ENCODE results near the gene SPON1. TPM values are rescaled to one million over a fixed set of nuclear protein-coding genes. Genes with fewer than 3 reads are reported as not detected.
"Not testable (repeated sequence)": the region's sequence is repeated elsewhere in the genome, so short reads cannot be mapped to it uniquely, and the experiment has no call there.

The SPON1 gene
- total RNA-seq, 3 donors from 2014 or later (not counting 1 experiment from before 2014, with no cell fraction given), result 0.09 to 0.18 TPM; not detected in 1

DNA sequence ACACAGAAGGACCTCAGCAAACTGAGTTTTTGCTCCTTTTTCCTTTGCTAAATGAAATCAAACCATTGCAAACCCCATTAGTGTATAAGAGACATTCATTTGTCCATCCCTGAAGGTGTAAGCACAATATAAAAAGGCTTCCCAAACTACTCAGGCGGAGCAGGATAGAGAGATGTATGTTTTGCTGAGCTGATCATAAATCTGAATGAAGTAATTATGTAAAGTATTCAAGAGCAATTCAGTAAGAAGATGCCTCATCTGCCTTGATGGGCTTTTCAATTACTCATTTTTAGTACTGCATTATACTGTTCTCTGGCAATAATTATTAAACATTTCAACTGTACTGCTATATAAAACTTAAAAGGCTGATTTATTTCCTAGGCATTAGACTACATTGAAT lies 65.0 kb downstream of the SPON1 start:
- Mint-ChIP-seq H3K4me1 (no peaks in the 10 kb centered on the region), H3K4me3 (no peak overlapping the region), H3K36me3 (no peaks in the 10 kb centered on the region), H3K9me3 (no peaks in the 10 kb centered on the region), H3K27me3 (ENCODE audit: low read depth in 2 of 2) (peaks cover 22 to 44% of the 10 kb centered on the region in 2 donors), H3K27ac (no peak overlapping the region)
- TF ChIP-seq, protein P1, sequence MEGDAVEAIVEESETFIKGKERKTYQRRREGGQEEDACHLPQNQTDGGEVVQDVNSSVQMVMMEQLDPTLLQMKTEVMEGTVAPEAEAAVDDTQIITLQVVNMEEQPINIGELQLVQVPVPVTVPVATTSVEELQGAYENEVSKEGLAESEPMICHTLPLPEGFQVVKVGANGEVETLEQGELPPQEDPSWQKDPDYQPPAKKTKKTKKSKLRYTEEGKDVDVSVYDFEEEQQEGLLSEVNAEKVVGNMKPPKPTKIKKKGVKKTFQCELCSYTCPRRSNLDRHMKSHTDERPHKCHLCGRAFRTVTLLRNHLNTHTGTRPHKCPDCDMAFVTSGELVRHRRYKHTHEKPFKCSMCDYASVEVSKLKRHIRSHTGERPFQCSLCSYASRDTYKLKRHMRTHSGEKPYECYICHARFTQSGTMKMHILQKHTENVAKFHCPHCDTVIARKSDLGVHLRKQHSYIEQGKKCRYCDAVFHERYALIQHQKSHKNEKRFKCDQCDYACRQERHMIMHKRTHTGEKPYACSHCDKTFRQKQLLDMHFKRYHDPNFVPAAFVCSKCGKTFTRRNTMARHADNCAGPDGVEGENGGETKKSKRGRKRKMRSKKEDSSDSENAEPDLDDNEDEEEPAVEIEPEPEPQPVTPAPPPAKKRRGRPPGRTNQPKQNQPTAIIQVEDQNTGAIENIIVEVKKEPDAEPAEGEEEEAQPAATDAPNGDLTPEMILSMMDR (IDR thresholded peaks at IDR 0.05), result no peak
- no peak for ATAC-seq
- no peak overlapping the region for H3K27ac ChIP-seq (ENCODE audit: low read length)
- no peaks in the 10 kb centered on the region for H3K4me1 ChIP-seq (ENCODE audit: control insufficient read depth, insufficient read depth, low read length)
- no peak for DNase-seq
- no peaks in the 10 kb centered on the region for H3K36me3 ChIP-seq (ENCODE audit: control insufficient read depth, insufficient read depth, low read length)
- intact Hi-C loops (cut with micrococcal nuclease), result no loop called here
- H3K27me3 ChIP-seq (ENCODE audit: control insufficient read depth, insufficient read depth, low read length), result peaks cover 2% of the 10 kb centered on the region
- 100% methylated on average over 1 of the region's 1 CpG for whole genome bisulfite sequencing (ENCODE audit: insufficient coverage)
- H3K4me3 ChIP-seq (ENCODE audit: low read length), result no peak overlapping the region
- no peaks in the 10 kb centered on the region for H3K9me3 ChIP-seq (ENCODE audit: control insufficient read depth, insufficient read depth, low read length)

- ATAC-seq (no peak), DNase-seq (no peak)
- intact Hi-C loops (cut with micrococcal nuclease), result no loop called here
- no peaks in the 10 kb centered on the region for H3K36me3 Mint-ChIP-seq
- H3K9me3 Mint-ChIP-seq, result no peaks in the 10 kb centered on the region
- Histone ChIP-seq H3K27ac (ENCODE audit: low read length) (no peak overlapping the region), H3K4me3 (ENCODE audit: low read length) (no peak overlapping the region), H3K36me3 (ENCODE audit: control insufficient read depth, insufficient read depth, low read length) (no peaks in the 10 kb centered on the region), H3K4me1 (ENCODE audit: control insufficient read depth, insufficient read depth, low read length) (no peaks in the 10 kb centered on the region), H3K9me3 (ENCODE audit: control insufficient read depth, insufficient read depth, low read length) (no peaks in the 10 kb centered on the region), H3K27me3 (ENCODE audit: control insufficient read depth, insufficient read depth, low read length) (peaks cover 2% of the 10 kb centered on the region)
- TF ChIP-seq, protein P1 (IDR thresholded peaks at IDR 0.05), result no peak
- H3K27me3 Mint-ChIP-seq (ENCODE audit: low read depth in 2 of 2), result peaks cover 14 to 35% of the 10 kb centered on the region in 2 donors
- no peaks in the 10 kb centered on the region for H3K4me1 Mint-ChIP-seq
- no peak overlapping the region for H3K4me3 Mint-ChIP-seq
- H3K27ac Mint-ChIP-seq, result no peak overlapping the region
- WGBS (ENCODE audit: insufficient coverage), result 69% methylated on average over 4 of the region's 4 CpGs
These were observed 66.9 kb downstream of the SPON1 start for GRCh38 chr11:14029440-14029839.

- intact Hi-C loops (cut with micrococcal nuclease), result no loop called here
- H3K4me1 ChIP-seq (ENCODE audit: control insufficient read depth, insufficient read depth, low read length), result no peaks in the 10 kb centered on the region
- no peaks in the 10 kb centered on the region for H3K36me3 ChIP-seq (ENCODE audit: control insufficient read depth, insufficient read depth, low read length)
These were observed 67.7 kb downstream of the SPON1 start for GRCh38 chr11:14029971-14030920.

DNA sequence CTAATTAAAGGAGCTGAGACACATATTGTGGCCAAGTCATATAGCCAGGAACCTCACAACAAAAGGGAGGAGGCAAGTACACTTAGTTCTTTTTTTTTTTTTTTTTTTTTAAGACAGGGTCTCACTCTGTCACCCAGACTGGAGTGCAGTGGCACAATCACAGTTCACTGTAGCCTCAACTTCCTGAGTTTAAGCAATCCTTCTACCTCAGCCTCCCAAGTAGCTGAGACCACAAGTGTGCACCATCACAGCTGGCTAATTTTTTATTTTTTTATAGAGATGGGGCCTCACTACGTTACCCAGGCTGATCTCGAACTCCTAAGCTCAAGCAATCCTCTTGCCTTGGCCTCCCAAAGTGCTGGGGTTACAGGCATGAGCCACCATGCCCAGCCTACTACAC lies 73.0 kb downstream of the SPON1 start:
- WGBS (ENCODE audit: insufficient coverage), result 56% methylated on average over 2 of the region's 2 CpGs
- H3K36me3 ChIP-seq (ENCODE audit: control insufficient read depth, insufficient read depth, low read length); ATAC-seq; H3K27ac ChIP-seq (ENCODE audit: low read length); intact Hi-C loops (cut with micrococcal nuclease); H3K4me3 Mint-ChIP-seq; H3K9me3 ChIP-seq (ENCODE audit: control insufficient read depth, insufficient read depth, low read length); H3K27me3 ChIP-seq (ENCODE audit: control insufficient read depth, insufficient read depth, low read length); H3K9me3 Mint-ChIP-seq; H3K4me1 Mint-ChIP-seq; H3K27me3 Mint-ChIP-seq (ENCODE audit: low read depth in 2 of 2); H3K4me1 ChIP-seq (ENCODE audit: control insufficient read depth, insufficient read depth, low read length); H3K4me3 ChIP-seq (ENCODE audit: low read length); H3K36me3 Mint-ChIP-seq; DNase-seq; H3K27ac Mint-ChIP-seq: not testable (repeated sequence)

More at GRCh38 chr11:14029971-14030920, 67.7 kb downstream of the SPON1 start:
- DNase-seq (no peak), ATAC-seq (peak in 1 of 3 donors; percentile 10)
- H3K27me3 ChIP-seq (ENCODE audit: control insufficient read depth, insufficient read depth, low read length), result peaks cover 2% of the 10 kb centered on the region
- Mint-ChIP-seq H3K9me3 (no peaks in the 10 kb centered on the region), H3K27ac (no peak overlapping the region), H3K27me3 (ENCODE audit: low read depth in 2 of 2) (peaks cover 14 to 35% of the 10 kb centered on the region in 2 donors), H3K4me1 (no peaks in the 10 kb centered on the region), H3K36me3 (no peaks in the 10 kb centered on the region), H3K4me3 (no peak overlapping the region)
- no peaks in the 10 kb centered on the region for H3K9me3 ChIP-seq (ENCODE audit: control insufficient read depth, insufficient read depth, low read length)
- no peak overlapping the region for H3K4me3 ChIP-seq (ENCODE audit: low read length)
- no peak overlapping the region for H3K27ac ChIP-seq (ENCODE audit: low read length)
- 92% methylated on average over 13 of the region's 13 CpGs for WGBS (ENCODE audit: insufficient coverage)
- TF ChIP-seq, protein P1 (IDR thresholded peaks at IDR 0.05), result no peak

All from natural killer cell (primary cell).